Stimulated activated CD8-positive, alpha-beta memory T cell treated with anti-CD3 and anti-CD28 coated beads, Interleukin-12 subunit alpha, Interleukin-12 subunit beta, amount 100 ng/mL, for 1 hour (primary cell): ENCODE results near the gene KCNH2.

ENCODE experiments used
- DNase-seq: peaks from one replicate; pipeline ENCODE4 v3.0.0-alpha.2; 2020; ENCODE audit warnings: low read depth

The KCNH2 gene

GRCh38 chr7:150959739-150960734 lies 18.1 kb downstream of the KCNH2 start:
- no peak for DNase-seq

GRCh38 chr7:150959081-150959480 lies 19.0 kb downstream of the KCNH2 start:
- DNase-seq = no peak

- no peak for DNase-seq
These were observed 19.5 kb downstream of the KCNH2 start for GRCh38 chr7:150958597-150958996.

GRCh38 chr7:150958062-150958552 lies 20.0 kb downstream of the KCNH2 start:
- DNase-seq = no peak

- no peak for DNase-seq
These were observed 20.7 kb downstream of the KCNH2 start for GRCh38 chr7:150957133-150958020.

GRCh38 chr7:150956395-150957132 lies 21.6 kb downstream of the KCNH2 start:
- DNase-seq = no peak

GRCh38 chr7:150955519-150956394 lies 22.4 kb downstream of the KCNH2 start:
- no peak for DNase-seq

- DNase-seq = no peak
These were observed 23.1 kb downstream of the KCNH2 start for GRCh38 chr7:150954986-150955518.

- DNase-seq = no peak
These were observed 23.7 kb downstream of the KCNH2 start for GRCh38 chr7:150954201-150954985.

- DNase-seq = no peak
These were observed 24.8 kb downstream of the KCNH2 start for GRCh38 chr7:150953061-150953997.

GRCh38 chr7:150952331-150953050 lies 25.6 kb downstream of the KCNH2 start:
- DNase-seq = no peak

GRCh38 chr7:150951521-150951920 lies 26.6 kb downstream of the KCNH2 start:
- no peak for DNase-seq

GRCh38 chr7:150951181-150951520 lies 27.0 kb downstream of the KCNH2 start:
- DNase-seq = no peak

- no peak for DNase-seq
These were observed 27.5 kb downstream of the KCNH2 start for GRCh38 chr7:150950496-150951180.

GRCh38 chr7:150949971-150950491 lies 28.1 kb downstream of the KCNH2 start:
- DNase-seq = no peak

GRCh38 chr7:150949564-150949963 lies 28.6 kb downstream of the KCNH2 start:
- DNase-seq = no peak

GRCh38 chr7:150948791-150949251 lies 29.3 kb downstream of the KCNH2 start:
- no peak for DNase-seq
